HepG2 (cell line): ENCODE results near the gene COQ3. TPM values are rescaled to one million over a fixed set of nuclear protein-coding genes. Genes with fewer than 3 reads are reported as not detected.

Source experiments
- AGO2 ChIP-seq: fragments of 200-400 bp; formaldehyde crosslinking; optimal IDR thresholded peaks from 2 replicates; pipeline ENCODE3; 2017; ENCODE audit warnings: mild to moderate bottlenecking, low read depth, low read length, moderate library complexity
- BORCS8-MEF2B ChIP-seq: sonication (generic); formaldehyde crosslinking; IDR thresholded peaks from 2 replicates; pipeline ENCODE4 v1.8.0; 2022; ENCODE audit warnings: mild to moderate bottlenecking, missing genetic modification reagents
- HMGA1 ChIP-seq: sonication (generic); formaldehyde crosslinking; conservative IDR thresholded peaks from 2 replicates; pipeline ENCODE4 v1.4.0; 2020; ENCODE audit warnings: missing genetic modification reagents
- HOXA3 ChIP-seq: sonication (generic); formaldehyde crosslinking; IDR thresholded peaks from 2 replicates; pipeline ENCODE4 v1.5.0; 2020; ENCODE audit warnings: missing genetic modification reagents
- KAT2B ChIP-seq: fragments of 150-350 bp; IDR thresholded peaks from 2 replicates; pipeline ENCODE4 v1.6.1; 2014; ENCODE audit warnings: low read depth, low read length, borderline replicate concordance
- KDM3A ChIP-seq: IDR thresholded peaks from 2 replicates; pipeline ENCODE4 v1.6.1; 2018; ENCODE audit warnings: low read depth, missing compliant biosample characterization
- KLF13 ChIP-seq: sonication (generic); formaldehyde crosslinking; IDR thresholded peaks from 2 replicates; pipeline ENCODE4 v1.4.0; 2020; ENCODE audit warnings: mild to moderate bottlenecking, missing genetic modification reagents
- MTF1 ChIP-seq: sonication (generic); formaldehyde crosslinking; IDR thresholded peaks from 2 replicates; pipeline ENCODE4 v1.5.0; 2020; ENCODE audit warnings: missing genetic modification reagents
- MTF2 ChIP-seq: sonication (generic); formaldehyde crosslinking; IDR thresholded peaks from 2 replicates; pipeline ENCODE4 v1.5.0; 2020; ENCODE audit warnings: missing genetic modification reagents, borderline replicate concordance
- NFYB ChIP-seq: sonication (generic); formaldehyde crosslinking; IDR thresholded peaks from 2 replicates; pipeline ENCODE4 v1.4.0; 2020; ENCODE audit warnings: missing genetic modification reagents
- PHF21A ChIP-seq: sonication (generic); formaldehyde crosslinking; IDR thresholded peaks from 2 replicates; pipeline ENCODE4 v1.5.0; 2020; ENCODE audit warnings: mild to moderate bottlenecking, missing genetic modification reagents
- PHF5A ChIP-seq: IDR thresholded peaks from one replicate; pipeline ENCODE4 v1.6.1; 2018; ENCODE audit warnings: low read depth, missing genetic modification reagents; ENCODE audit not compliant: unreplicated experiment
- SNAI1 ChIP-seq: sonication (generic); formaldehyde crosslinking; IDR thresholded peaks from 2 replicates; pipeline ENCODE4 v1.5.0; 2020; ENCODE audit warnings: mild to moderate bottlenecking, missing genetic modification reagents, borderline replicate concordance
- TAF15 ChIP-seq: fragments of 200-400 bp; formaldehyde crosslinking; IDR thresholded peaks from one replicate; pipeline ENCODE4 v1.6.1; 2018; ENCODE audit warnings: mild to moderate bottlenecking, low read depth, low read length; ENCODE audit not compliant: poor library complexity, severe bottlenecking
- WIZ ChIP-seq: sonication (generic); formaldehyde crosslinking; IDR thresholded peaks from 2 replicates; pipeline ENCODE4 v1.5.1; 2020; ENCODE audit warnings: mild to moderate bottlenecking, missing genetic modification reagents
- YEATS4 ChIP-seq: sonication (generic); formaldehyde crosslinking; IDR thresholded peaks from 2 replicates; pipeline ENCODE4 v1.4.0; 2020; ENCODE audit warnings: missing genetic modification reagents, borderline replicate concordance
- ZKSCAN8 ChIP-seq: IDR thresholded peaks from 2 replicates; pipeline ENCODE4 v1.6.1; 2016; ENCODE audit warnings: borderline replicate concordance, missing genetic modification reagents, missing compliant biosample characterization
- ZNF143 ChIP-seq: sonication (generic); formaldehyde crosslinking; IDR thresholded peaks from 2 replicates; pipeline ENCODE4 v1.4.0; 2020; ENCODE audit warnings: missing genetic modification reagents
- ZNF274 ChIP-seq: sonication (generic); formaldehyde crosslinking; IDR thresholded peaks from 2 replicates; pipeline ENCODE4 v1.5.1; 2020; ENCODE audit warnings: mild to moderate bottlenecking, missing genetic modification reagents
- ZNF724P ChIP-seq: sonication (generic); formaldehyde crosslinking; IDR thresholded peaks from 2 replicates; pipeline ENCODE4 v1.8.0; 2022; ENCODE audit warnings: missing genetic modification reagents, borderline replicate concordance
- ZNF782 ChIP-seq: sonication (generic); formaldehyde crosslinking; IDR thresholded peaks from 2 replicates; pipeline ENCODE4 v1.4.0; 2020; ENCODE audit warnings: missing genetic modification reagents, mild to moderate bottlenecking, borderline replicate concordance
- polyA plus RNA-seq, 8 experiments: library from polyadenylated mRNA; depleted of rRNA in 3 of 8; stranded (reverse) in 7 of 8; unstranded in 1 of 8; fragments of >200 nt; fragmentation: Illumina TruSeq in 4 of 8; extraction: Trizol in 4 of 8; gene quantifications; 2 replicates each; pipeline versions ENCODE4 v1.2.1 to v1.2.3, GENCODE V29; 2011 to 2016; ENCODE audit warnings: low read depth in 4 of 8, missing spikeins in 1 of 8, mixed read lengths in 1 of 8; ENCODE audit not compliant: insufficient read depth in 1 of 8
- total RNA-seq, 5 experiments: library from RNA; depleted of rRNA; stranded (reverse); fragments of >200 nt; fragmentation: Illumina TruSeq; extraction: Trizol; gene quantifications; 2 replicates each; pipeline ENCODE4 v1.2.3, GENCODE V29; 2016; ENCODE audit warnings: low read depth in 1 of 5
- TF ChIP-seq, protein P1 (sequence below): sonication (generic); formaldehyde crosslinking; conservative IDR thresholded peaks from 2 replicates; pipeline ENCODE4 v1.8.0; 2022; ENCODE audit warnings: missing genetic modification reagents
- TF ChIP-seq, protein P2 (sequence below): sonication (generic); formaldehyde crosslinking; IDR thresholded peaks from 2 replicates; pipeline ENCODE4 v1.5.1; 2020; ENCODE audit warnings: missing genetic modification reagents, mild to moderate bottlenecking, borderline replicate concordance
- TF ChIP-seq, protein P3 (sequence below): IDR thresholded peaks from 2 replicates; pipeline ENCODE4 v1.6.1; 2018; ENCODE audit warnings: missing genetic modification reagents
- TF ChIP-seq, protein P4 (sequence below): sonication (generic); formaldehyde crosslinking; IDR thresholded peaks from 2 replicates; pipeline ENCODE4 v1.5.1; 2020; ENCODE audit warnings: mild to moderate bottlenecking, missing genetic modification reagents, borderline replicate concordance

COQ3 gene
- total and polyA plus RNA-seq, 2 of the 13 experiments (the other 11 are each of a cell fraction or from before 2014, with no cell fraction given), result 5.3 to 20.5 TPM

DNA sequence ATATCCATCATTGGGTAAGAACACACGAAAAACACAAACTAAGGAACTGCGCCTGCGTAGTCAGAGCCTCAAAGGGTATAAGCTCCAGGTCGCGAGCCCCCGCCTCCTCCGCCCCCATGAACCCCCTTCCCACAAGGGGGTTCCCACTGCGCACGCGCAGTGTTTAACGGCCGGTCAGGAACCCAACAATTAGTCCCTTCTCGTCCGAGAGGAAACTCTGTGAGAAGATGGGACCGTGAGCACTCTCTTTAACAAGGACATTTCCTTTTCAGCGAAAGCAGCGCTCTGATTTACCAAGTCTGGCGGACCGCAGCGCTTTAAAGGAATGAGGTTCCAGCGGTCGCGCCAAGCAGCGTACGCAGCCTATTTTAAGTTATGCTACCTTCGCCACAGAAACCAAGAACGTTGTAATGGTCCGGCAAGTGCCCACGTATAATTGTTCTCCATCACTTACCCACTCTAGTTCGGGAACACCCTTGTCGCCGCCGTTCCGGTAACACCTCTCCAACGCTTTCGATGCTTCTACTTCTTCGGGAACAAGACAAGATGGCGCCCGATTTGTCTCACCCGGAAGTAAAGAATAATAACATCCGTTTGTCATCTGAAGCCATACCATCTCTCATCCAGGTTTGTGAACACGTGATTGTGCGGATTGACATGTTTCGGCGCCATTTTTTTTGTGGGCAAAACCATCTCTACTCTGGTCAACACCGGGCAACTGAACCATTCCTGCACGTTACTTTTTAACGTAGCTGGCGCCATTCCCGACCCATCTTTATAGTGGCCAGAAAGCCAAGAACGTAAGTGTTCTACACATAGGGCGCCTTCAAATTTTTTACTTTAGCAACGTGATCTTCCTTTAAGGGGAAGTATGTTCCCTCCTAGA, 31.0 kb upstream of the COQ3 start, which contains the start of gene PNISR (continued):
- TF ChIP-seq, protein P1, sequence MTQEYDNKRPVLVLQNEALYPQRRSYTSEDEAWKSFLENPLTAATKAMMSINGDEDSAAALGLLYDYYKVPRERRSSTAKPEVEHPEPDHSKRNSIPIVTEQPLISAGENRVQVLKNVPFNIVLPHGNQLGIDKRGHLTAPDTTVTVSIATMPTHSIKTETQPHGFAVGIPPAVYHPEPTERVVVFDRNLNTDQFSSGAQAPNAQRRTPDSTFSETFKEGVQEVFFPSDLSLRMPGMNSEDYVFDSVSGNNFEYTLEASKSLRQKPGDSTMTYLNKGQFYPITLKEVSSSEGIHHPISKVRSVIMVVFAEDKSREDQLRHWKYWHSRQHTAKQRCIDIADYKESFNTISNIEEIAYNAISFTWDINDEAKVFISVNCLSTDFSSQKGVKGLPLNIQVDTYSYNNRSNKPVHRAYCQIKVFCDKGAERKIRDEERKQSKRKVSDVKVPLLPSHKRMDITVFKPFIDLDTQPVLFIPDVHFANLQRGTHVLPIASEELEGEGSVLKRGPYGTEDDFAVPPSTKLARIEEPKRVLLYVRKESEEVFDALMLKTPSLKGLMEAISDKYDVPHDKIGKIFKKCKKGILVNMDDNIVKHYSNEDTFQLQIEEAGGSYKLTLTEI, result no peak
- TF ChIP-seq, protein P2, sequence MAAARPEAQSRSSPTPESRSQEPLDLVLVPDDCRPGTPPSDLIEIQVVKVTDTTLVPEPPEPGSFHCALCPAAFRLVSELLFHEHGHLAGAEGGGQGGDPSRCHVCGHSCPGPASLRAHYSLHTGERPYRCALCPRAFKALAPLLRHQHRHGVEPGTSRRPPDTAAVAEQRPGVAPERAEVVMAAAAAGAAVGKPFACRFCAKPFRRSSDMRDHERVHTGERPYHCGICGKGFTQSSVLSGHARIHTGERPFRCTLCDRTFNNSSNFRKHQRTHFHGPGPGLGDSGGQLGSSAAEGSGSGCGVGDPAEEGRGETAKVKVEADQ (CRISPR knock-in tag), result peak; percentile 31; the same call in 1 of the 2 replicates
- TF ChIP-seq WIZ (CRISPR knock-in tag) (0 out of 2 replicates have a peak, but pooled peaks have one; percentile 74), KAT2B (no peak), BORCS8-MEF2B (CRISPR knock-in tag) (no peak; the same call in 1 of the 2 replicates), MTF1 (CRISPR knock-in tag) (no peak), KDM3A (CRISPR knock-in tag) (no peak), AGO2 (no peak), HMGA1 (no peak), NFYB (CRISPR knock-in tag) (no peak), PHF21A (CRISPR knock-in tag) (no peak), ZNF143 (no peak), ZKSCAN8 (CRISPR knock-in tag) (no peak), MTF2 (CRISPR knock-in tag) (no peak), PHF5A (CRISPR knock-in tag) (no peak), TAF15 (no peak), ZNF724P (CRISPR knock-in tag) (0 out of 2 replicates have a peak, but pooled peaks have one; percentile 56), ZNF782 (CRISPR knock-in tag) (peak; percentile 50; the same call in 1 of the 2 replicates), SNAI1 (CRISPR knock-in tag) (no peak), YEATS4 (CRISPR knock-in tag) (peak; percentile 84), ZNF274 (CRISPR knock-in tag) (peak; percentile 50; the same call in 1 of the 2 replicates), KLF13 (CRISPR knock-in tag) (no peak), HOXA3 (CRISPR knock-in tag) (peak; percentile 93)
- TF ChIP-seq, protein P3, sequence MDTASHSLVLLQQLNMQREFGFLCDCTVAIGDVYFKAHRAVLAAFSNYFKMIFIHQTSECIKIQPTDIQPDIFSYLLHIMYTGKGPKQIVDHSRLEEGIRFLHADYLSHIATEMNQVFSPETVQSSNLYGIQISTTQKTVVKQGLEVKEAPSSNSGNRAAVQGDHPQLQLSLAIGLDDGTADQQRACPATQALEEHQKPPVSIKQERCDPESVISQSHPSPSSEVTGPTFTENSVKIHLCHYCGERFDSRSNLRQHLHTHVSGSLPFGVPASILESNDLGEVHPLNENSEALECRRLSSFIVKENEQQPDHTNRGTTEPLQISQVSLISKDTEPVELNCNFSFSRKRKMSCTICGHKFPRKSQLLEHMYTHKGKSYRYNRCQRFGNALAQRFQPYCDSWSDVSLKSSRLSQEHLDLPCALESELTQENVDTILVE (CRISPR knock-in tag), result no peak
- TF ChIP-seq, protein P4, sequence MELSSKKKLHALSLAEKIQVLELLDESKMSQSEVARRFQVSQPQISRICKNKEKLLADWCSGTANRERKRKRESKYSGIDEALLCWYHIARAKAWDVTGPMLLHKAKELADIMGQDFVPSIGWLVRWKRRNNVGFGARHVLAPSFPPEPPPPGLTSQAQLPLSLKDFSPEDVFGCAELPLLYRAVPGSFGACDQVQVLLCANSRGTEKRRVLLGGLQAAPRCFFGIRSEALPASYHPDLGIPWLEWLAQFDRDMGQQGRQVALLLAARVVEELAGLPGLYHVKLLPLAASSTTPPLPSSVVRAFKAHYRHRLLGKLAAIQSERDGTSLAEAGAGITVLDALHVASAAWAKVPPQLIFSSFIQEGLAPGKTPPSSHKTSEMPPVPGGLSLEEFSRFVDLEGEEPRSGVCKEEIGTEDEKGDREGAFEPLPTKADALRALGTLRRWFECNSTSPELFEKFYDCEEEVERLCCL, result no peak
